Measurements from ENCODE around the gene SLC1A2. TPM values are rescaled to one million over a fixed set of nuclear protein-coding genes. Genes with fewer than 3 reads are reported as not detected.

SLC1A2 gene
- polyA plus RNA-seq, 3 donors = 0.22 to 13.1 (median 0.37) TPM

DNA sequence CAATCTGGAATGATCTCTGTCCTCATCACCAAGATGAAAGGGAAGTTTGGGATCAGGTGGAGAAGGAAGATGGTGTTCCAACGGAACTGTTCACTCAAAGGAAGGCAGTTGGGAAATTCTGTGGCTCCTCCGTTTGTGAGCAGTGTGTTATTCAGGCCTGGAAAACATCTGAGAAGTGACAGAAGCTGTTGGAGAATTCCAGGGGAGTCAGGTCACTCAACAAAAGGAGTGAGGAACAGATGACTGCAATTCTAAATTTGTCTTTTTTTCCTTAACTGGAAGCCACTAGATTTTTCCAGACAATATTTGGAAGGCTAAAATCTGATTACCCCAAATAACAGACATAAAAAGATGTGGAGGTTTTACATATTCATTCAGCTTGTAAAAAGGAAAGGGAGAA is 172.6 kb downstream of the SLC1A2 start:
- no peak overlapping the region for H3K27ac ChIP-seq (ENCODE audit: low read depth, low read length)
- WGBS, 3 donors = 23 to 62% (median 26%) methylated on average over 2 of the region's 2 CpGs

DNA sequence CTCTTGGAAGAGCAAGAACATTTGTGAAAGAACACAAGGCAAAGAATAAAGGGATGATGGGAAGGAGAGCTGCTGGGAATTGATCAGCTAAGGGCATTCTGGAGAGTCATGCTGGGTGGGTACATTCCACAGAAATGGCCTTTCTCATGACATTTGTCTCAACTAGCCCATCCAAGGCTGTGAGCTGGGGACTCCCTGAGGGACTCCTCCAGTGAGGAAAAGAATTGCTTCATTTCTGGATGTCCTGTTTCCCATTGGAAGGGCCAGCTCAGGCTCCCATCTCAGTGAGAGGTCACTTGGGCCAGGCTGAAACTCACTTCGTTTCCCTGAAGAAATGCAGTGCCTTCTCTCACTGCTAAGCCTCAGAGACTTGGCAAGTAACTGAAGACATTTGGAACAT is 173.6 kb downstream of the SLC1A2 start:
- 56 to 84% (median 64%) methylated on average over 1 of the region's 1 CpG for WGBS, 3 donors
- H3K27ac ChIP-seq (ENCODE audit: low read depth, low read length) = no peak overlapping the region

DNA sequence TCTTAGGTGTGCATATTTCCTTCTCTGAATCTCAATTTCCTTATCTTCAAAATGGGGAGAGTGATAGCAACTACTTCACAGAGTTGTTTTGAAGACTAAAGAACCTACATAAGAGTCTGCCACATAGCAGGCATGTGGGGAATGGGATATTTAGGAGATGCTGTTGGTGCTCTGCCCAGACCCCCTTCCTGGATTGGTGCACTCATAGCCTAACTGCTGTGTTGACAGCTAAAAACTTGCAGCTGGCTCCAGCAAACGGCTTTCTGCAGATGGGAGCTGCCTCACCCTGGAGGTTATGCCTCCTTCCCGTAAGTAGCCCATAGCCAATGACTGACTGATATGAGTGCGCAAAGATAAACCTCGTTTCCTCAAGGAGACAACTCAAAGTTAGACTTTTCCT is 174.3 kb downstream of the SLC1A2 start:
- 82 to 86% (median 84%) methylated on average over 4 of the region's 4 CpGs for WGBS, 3 donors
- H3K27ac ChIP-seq (ENCODE audit: low read depth, low read length) = no peak overlapping the region

- no peak overlapping the region for H3K27ac ChIP-seq (ENCODE audit: low read depth, low read length)
- 79 to 91% (median 91%) methylated on average over 2 of the region's 2 CpGs for WGBS, 3 donors
Observed at GRCh38 chr11:35243774-35244173, 175.6 kb downstream of the SLC1A2 start.

- WGBS, 3 donors = 85 to 96% (median 92%) methylated on average over 3 of the region's 3 CpGs
- H3K27ac ChIP-seq (ENCODE audit: low read depth, low read length) = no peak overlapping the region
Observed at GRCh38 chr11:35242412-35243242, 176.7 kb downstream of the SLC1A2 start.

GRCh38 chr11:35241531-35241930 is 177.8 kb downstream of the SLC1A2 start:
- H3K27ac ChIP-seq (ENCODE audit: low read depth, low read length) = no peak overlapping the region
- 94 to 96% (median 95%) methylated on average over 1 of the region's 1 CpG for WGBS, 3 donors

DNA sequence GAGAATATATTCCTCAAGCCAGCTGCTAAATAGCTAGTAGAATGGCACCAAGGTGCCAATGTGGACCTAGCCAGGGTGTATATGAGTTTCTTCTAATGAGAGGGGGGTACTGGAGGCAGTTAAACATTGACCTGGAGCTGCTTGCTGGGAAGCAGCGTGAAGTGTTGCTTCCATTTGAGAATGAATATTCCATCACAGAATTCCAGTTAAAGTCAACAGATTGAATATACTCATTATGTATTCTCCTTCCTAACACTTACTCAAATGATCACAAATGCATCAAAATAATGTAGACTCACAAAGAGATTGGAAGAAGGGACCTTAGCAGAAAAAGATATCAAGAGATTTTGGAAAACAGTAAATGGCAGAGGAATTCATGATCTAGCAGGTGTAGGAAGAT is 178.3 kb downstream of the SLC1A2 start:
- WGBS, 3 donors = 96 to 97% (median 97%) methylated on average over 1 of the region's 1 CpG
- H3K27ac ChIP-seq (ENCODE audit: low read depth, low read length) = no peak overlapping the region

- 54 to 79% (median 61%) methylated on average over 4 of the region's 4 CpGs for WGBS, 3 donors
- no peak overlapping the region for H3K27ac ChIP-seq (ENCODE audit: low read depth, low read length)
Observed at GRCh38 chr11:35239471-35240075, 179.8 kb downstream of the SLC1A2 start.

GRCh38 chr11:35238882-35239281 is 180.5 kb downstream of the SLC1A2 start:
- no peak overlapping the region for H3K27ac ChIP-seq (ENCODE audit: low read depth, low read length)
- 71 to 87% (median 73%) methylated on average over 1 of the region's 1 CpG for WGBS, 3 donors

DNA sequence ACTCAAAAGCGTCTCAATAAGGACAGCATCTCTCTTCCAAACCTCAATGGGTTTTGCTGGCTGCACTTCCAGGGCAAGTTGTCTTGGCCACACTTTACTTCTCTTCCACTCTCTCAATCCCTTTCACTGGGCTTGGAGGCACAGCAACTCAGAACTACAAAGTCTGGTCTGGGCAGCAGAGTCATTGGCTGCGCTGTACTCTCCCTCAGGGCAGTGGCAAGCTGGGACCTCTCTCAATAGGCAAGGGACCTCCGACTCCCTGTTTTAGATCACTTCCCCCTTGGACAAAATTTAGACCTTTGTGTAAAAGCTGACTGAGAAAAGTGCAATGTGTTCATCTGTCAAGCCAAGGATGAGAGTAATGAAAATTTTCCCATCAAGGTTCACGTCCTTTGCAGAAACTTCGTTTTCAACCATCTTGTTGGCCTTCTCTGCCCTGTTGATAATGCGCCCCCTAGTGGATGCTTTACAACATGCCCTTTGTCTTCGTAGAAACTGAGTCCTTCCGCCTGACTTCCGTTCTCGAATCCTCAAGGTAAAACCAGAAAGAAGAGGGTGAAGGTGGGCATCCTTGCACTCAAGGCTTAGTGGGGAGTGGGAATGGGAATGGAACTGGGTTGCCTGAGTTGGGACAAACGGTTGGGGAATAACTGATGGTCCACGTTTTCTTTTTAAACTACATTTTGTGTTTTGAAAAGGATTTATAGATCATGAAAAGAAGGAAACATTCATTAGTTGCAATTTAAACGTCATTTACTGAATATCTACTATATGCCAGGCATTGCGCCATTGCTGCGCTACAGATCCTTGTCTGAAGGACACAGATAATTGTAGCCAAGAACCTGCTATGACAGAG is 181.3 kb downstream of the SLC1A2 start:
- WGBS, 3 donors = 63 to 69% (median 65%) methylated on average over 15 of the region's 15 CpGs
- H3K27ac ChIP-seq (ENCODE audit: low read depth, low read length) = no peak overlapping the region

- H3K27ac ChIP-seq (ENCODE audit: low read depth, low read length) = no peak overlapping the region
- 68 to 91% (median 83%) methylated on average over 1 of the region's 1 CpG for WGBS, 3 donors
Observed at GRCh38 chr11:35237351-35237750, 182.0 kb downstream of the SLC1A2 start.

- WGBS, 3 donors = 67 to 85% (median 73%) methylated on average over 5 of the region's 5 CpGs
Observed at GRCh38 chr11:35236667-35237003, 182.7 kb downstream of the SLC1A2 start.

GRCh38 chr11:35235936-35236666 is 183.3 kb downstream of the SLC1A2 start:
- H3K27ac ChIP-seq (ENCODE audit: low read depth, low read length) = no peak overlapping the region
- 60 to 69% (median 67%) methylated on average over 4 of the region's 4 CpGs for WGBS, 3 donors

More at GRCh38 chr11:35236667-35237003, 182.7 kb downstream of the SLC1A2 start:
- H3K27ac ChIP-seq (ENCODE audit: low read depth, low read length) = no peak overlapping the region

DNA sequence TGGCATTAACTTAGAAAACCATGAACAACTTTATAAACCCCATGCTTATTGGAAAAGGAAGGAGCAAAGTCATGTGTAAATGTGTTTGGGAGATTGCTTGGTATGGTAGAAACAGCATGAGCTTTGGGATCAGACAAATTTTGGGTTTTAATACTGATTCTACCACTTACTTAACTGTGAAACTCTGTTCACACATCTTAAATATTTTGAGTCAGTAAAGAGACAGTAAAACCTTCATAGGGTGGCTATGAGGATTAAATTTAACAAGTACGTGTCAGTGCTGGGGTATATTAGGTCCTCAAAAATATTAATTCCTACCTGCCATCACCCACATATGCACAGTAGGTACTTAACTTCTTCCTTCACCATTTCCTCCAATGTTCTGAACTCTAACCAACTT is 183.9 kb downstream of the SLC1A2 start:
- no peak overlapping the region for H3K27ac ChIP-seq (ENCODE audit: low read depth, low read length)
- 36 to 57% (median 54%) methylated on average over 1 of the region's 1 CpG for WGBS, 3 donors

GRCh38 chr11:35235157-35235468 is 184.2 kb downstream of the SLC1A2 start:
- WGBS, 3 donors = 91 to 95% (median 91%) methylated on average over 2 of the region's 2 CpGs
- no peak overlapping the region for H3K27ac ChIP-seq (ENCODE audit: low read depth, low read length)

DNA sequence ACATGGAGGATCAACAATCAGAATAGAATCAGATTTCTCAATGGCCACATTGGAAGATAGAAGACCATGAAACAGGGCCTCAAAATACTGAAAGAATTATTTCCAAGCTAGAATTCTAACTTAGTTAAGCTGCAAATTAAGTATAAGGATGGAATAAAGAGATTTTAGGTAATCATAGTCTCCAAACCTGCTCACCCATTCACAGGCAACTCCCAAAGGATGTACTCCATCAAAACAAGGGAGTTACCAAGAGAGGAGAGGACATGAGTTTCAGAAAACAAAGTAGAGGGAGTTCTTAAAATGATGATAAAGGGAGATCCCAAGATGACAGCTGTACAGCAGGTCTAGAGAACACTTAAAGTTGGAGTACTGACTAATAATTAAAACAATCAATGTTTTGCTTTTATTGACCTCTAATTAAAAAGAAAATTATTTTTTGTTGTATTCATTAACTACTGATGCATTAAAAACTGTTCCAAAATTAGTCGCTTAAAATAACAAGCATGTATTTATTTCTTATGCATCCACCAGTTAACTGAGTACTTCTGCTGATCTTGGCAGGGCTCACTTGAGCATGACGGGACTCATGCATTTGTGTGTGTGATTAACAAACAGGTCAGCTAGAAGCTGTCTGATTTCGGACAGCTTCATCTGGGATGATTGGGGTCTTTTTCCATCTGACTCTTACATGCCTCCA is 184.8 kb downstream of the SLC1A2 start:
- WGBS, 3 donors = 93 to 98% (median 93%) methylated on average over 3 of the region's 3 CpGs
- H3K27ac ChIP-seq (ENCODE audit: low read depth, low read length) = no peak overlapping the region

GRCh38 chr11:35233518-35233917 is 185.8 kb downstream of the SLC1A2 start:
- 82 to 88% (median 88%) methylated on average over 1 of the region's 1 CpG for WGBS, 3 donors
- no peak overlapping the region for H3K27ac ChIP-seq (ENCODE audit: low read depth, low read length)

GRCh38 chr11:35232891-35233330 is 186.4 kb downstream of the SLC1A2 start:
- no peak overlapping the region for H3K27ac ChIP-seq (ENCODE audit: low read depth, low read length)
- WGBS, 3 donors = 75 to 96% (median 88%) methylated on average over 4 of the region's 4 CpGs
